PC-3 (cell line): ENCODE data around the gene ARHGEF6.

Source experiments
- EZH2 ChIP-seq: fragments of 300-600 bp; sonication (generic); IDR thresholded peaks from one replicate; pipeline ENCODE4 v1.6.1; 2017; ENCODE audit warnings: antibody characterized with exemption, mild to moderate bottlenecking, low read length; ENCODE audit not compliant: unreplicated experiment
- EZH2phosphoT487 ChIP-seq: fragments of 300-600 bp; sonication (generic); IDR thresholded peaks from 2 replicates; pipeline ENCODE4 v1.6.1; 2018; ENCODE audit warnings: mild to moderate bottlenecking, antibody characterized with exemption, low read length, borderline replicate concordance
- TF ChIP-seq, protein P1 (sequence below): fragments of 300-600 bp; sonication (generic); conservative IDR thresholded peaks from 2 replicates; pipeline ENCODE4 v1.5.1; 2017; ENCODE audit warnings: antibody characterized with exemption, low read depth, mild to moderate bottlenecking, low read length

- TF ChIP-seq, protein P1, sequence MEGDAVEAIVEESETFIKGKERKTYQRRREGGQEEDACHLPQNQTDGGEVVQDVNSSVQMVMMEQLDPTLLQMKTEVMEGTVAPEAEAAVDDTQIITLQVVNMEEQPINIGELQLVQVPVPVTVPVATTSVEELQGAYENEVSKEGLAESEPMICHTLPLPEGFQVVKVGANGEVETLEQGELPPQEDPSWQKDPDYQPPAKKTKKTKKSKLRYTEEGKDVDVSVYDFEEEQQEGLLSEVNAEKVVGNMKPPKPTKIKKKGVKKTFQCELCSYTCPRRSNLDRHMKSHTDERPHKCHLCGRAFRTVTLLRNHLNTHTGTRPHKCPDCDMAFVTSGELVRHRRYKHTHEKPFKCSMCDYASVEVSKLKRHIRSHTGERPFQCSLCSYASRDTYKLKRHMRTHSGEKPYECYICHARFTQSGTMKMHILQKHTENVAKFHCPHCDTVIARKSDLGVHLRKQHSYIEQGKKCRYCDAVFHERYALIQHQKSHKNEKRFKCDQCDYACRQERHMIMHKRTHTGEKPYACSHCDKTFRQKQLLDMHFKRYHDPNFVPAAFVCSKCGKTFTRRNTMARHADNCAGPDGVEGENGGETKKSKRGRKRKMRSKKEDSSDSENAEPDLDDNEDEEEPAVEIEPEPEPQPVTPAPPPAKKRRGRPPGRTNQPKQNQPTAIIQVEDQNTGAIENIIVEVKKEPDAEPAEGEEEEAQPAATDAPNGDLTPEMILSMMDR: no peak
- TF ChIP-seq EZH2phosphoT487: no peak
- TF ChIP-seq EZH2: no peak
Measured at GRCh38 chrX:136773648-136774047, 7.1 kb downstream of the ARHGEF6 start.
